HCT116 (cell line): ENCODE data around the gene RPS6KA1.

Source experiments
- CEBPB ChIP-seq: IDR thresholded peaks from 2 replicates; pipeline ENCODE4 v1.6.1; 2012; ENCODE audit warnings: low read depth
- JUND ChIP-seq: IDR thresholded peaks from 2 replicates; pipeline ENCODE4 v1.6.1; 2012
- POLR2A ChIP-seq: IDR thresholded peaks from 2 replicates; pipeline ENCODE4 v1.7.0; 2011; ENCODE audit warnings: borderline replicate concordance; ENCODE audit not compliant: insufficient read depth, insufficient read length; ENCODE audit errors: extremely low read depth
- SP1 ChIP-seq: IDR thresholded peaks from 2 replicates; pipeline ENCODE4 v1.6.1; 2012; ENCODE audit warnings: low read depth
- ZNF274 ChIP-seq: fragments of 200-500 bp; sonication (Bioruptor generic); IDR thresholded peaks from 2 replicates; pipeline ENCODE4 v1.6.1; 2014; ENCODE audit warnings: mild to moderate bottlenecking, low read depth, low read length, inconsistent platforms
- TF ChIP-seq, protein P1 (sequence below), 3 experiments: fragments of 200-600 bp in 1 of 3; sonication (generic) in 1 of 3; IDR thresholded peaks in 2 of 3; conservative IDR thresholded peaks in 1 of 3; 2 replicates each; pipeline ENCODE4 v1.5.1; 2012 to 2017; ENCODE audit warnings: low read depth in 2 of 3, low read length in 2 of 3, antibody characterized with exemption in 1 of 3, borderline replicate concordance in 1 of 3, control low read depth in 1 of 3, mild to moderate bottlenecking in 1 of 3, mixed read lengths in 1 of 3, mixed run types in 1 of 3, moderate library complexity in 1 of 3; ENCODE audit not compliant: insufficient read depth in 1 of 3

DNA sequence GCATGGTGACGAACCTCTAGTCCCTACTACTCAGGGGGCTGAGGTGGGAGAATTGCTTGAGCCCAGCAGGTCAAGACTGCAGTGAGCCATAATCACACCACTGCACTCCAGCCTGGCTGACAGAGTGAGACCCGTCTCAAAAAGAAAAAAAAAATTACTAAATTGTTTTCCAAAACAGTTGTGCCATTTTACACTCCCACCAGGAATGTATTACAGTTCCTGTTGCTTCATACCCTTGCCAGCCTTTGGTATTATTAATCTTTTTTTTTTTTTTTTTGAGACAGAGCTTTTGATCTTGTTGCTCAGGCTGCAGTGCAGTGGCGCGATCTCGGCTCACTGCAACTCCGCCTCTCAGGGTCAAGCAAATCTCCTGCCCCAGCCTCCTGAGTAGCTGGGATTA is 55.9 kb downstream of the RPS6KA1 start:
- TF ChIP-seq POLR2A (no peak), ZNF274 (no peak), JUND (no peak), CEBPB (no peak), SP1 (no peak)
- TF ChIP-seq, protein P1, sequence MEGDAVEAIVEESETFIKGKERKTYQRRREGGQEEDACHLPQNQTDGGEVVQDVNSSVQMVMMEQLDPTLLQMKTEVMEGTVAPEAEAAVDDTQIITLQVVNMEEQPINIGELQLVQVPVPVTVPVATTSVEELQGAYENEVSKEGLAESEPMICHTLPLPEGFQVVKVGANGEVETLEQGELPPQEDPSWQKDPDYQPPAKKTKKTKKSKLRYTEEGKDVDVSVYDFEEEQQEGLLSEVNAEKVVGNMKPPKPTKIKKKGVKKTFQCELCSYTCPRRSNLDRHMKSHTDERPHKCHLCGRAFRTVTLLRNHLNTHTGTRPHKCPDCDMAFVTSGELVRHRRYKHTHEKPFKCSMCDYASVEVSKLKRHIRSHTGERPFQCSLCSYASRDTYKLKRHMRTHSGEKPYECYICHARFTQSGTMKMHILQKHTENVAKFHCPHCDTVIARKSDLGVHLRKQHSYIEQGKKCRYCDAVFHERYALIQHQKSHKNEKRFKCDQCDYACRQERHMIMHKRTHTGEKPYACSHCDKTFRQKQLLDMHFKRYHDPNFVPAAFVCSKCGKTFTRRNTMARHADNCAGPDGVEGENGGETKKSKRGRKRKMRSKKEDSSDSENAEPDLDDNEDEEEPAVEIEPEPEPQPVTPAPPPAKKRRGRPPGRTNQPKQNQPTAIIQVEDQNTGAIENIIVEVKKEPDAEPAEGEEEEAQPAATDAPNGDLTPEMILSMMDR (IDR thresholded peaks at IDR 0.05 in 2 of 3, conservative IDR thresholded peaks at IDR 0.05 in 1 of 3; ENCODE audit: borderline replicate concordance in 1 of 3, insufficient read depth in 1 of 3, low read depth in 2 of 3, low read length in 2 of 3), result no peak
